Liver (tissue), 9 donors: ENCODE data around the gene RXRB. TPM values are rescaled to one million over a fixed set of nuclear protein-coding genes. Genes with fewer than 3 reads are reported as not detected.
A peak's percentile ranks its signal among the peaks of the same experiment; 100 is the strongest.

ENCODE experiments used
- DNase-seq: peaks from one replicate; pipeline ENCODE4 v3.0.0-alpha.2; 2017; ENCODE audit warnings: low spot score
- H3K27ac ChIP-seq, 2 donors: one replicate each; pipeline ENCODE4 v1.7.0; 2013; ENCODE audit warnings: inconsistent platforms in 2 of 2, low read length in 2 of 2, control low read depth in 1 of 2, low read depth in 1 of 2, mild to moderate bottlenecking in 1 of 2
- H3K27me3 ChIP-seq, 4 donors: one replicate each; pipeline versions ENCODE4 v1.6.1 to v1.7.0; 2013; ENCODE audit warnings: low read length in 3 of 4, inconsistent platforms in 1 of 4, mild to moderate bottlenecking in 1 of 4, moderate library complexity in 1 of 4; ENCODE audit not compliant: control insufficient read depth in 4 of 4, insufficient read depth in 4 of 4
- H3K36me3 ChIP-seq, 4 donors: one replicate each; pipeline versions ENCODE4 v1.6.1 to v1.7.0; 2013; ENCODE audit warnings: low read length in 3 of 4, mild to moderate bottlenecking in 3 of 4, low read depth in 1 of 4, moderate library complexity in 1 of 4; ENCODE audit not compliant: control insufficient read depth in 4 of 4, insufficient read depth in 3 of 4
- H3K4me1 ChIP-seq, 4 donors: one replicate each; pipeline versions ENCODE4 v1.6.1 to v1.7.0; 2013; ENCODE audit warnings: low read length in 3 of 4, mild to moderate bottlenecking in 3 of 4, moderate library complexity in 1 of 4; ENCODE audit not compliant: control insufficient read depth in 4 of 4, insufficient read depth in 4 of 4
- H3K4me3 ChIP-seq, 3 donors: one replicate each; pipeline versions ENCODE4 v1.6.1 to v1.7.0; 2013; ENCODE audit warnings: low read length in 3 of 3, control low read depth in 1 of 3, low read depth in 1 of 3, mild to moderate bottlenecking in 1 of 3
- H3K9ac ChIP-seq, 2 donors: one replicate each; pipeline ENCODE4 v1.7.0; 2013; ENCODE audit warnings: low read length in 2 of 2, mild to moderate bottlenecking in 2 of 2, moderate library complexity in 2 of 2, control low read depth in 1 of 2, low read depth in 1 of 2
- H3K9me3 ChIP-seq, 4 donors: one replicate each; pipeline versions ENCODE4 v1.6.1 to v1.7.0; 2013; ENCODE audit warnings: low read length in 3 of 4; ENCODE audit not compliant: control insufficient read depth in 4 of 4
- ATF3 ChIP-seq: IDR thresholded peaks from 2 replicates; pipeline ENCODE4 v1.6.1; 2016; ENCODE audit warnings: antibody characterized with exemption
- EGR1 ChIP-seq, 2 donors: IDR thresholded peaks; 2 replicates each; pipeline ENCODE4 v1.6.1; 2016 to 2018; ENCODE audit warnings: antibody characterized with exemption in 2 of 2, low read depth in 2 of 2
- FOXA1 ChIP-seq: IDR thresholded peaks from 2 replicates; pipeline ENCODE4 v1.6.1; 2016; ENCODE audit warnings: antibody characterized with exemption
- FOXA2 ChIP-seq: IDR thresholded peaks from 2 replicates; pipeline ENCODE4 v1.6.1; 2016; ENCODE audit warnings: antibody characterized with exemption
- GABPA ChIP-seq, 2 donors: IDR thresholded peaks in 1 of 2; conservative IDR thresholded peaks in 1 of 2; 2 replicates each; pipeline ENCODE4 v1.6.1; 2016; ENCODE audit warnings: antibody characterized with exemption in 2 of 2, mild to moderate bottlenecking in 1 of 2, moderate library complexity in 1 of 2
- HNF4A ChIP-seq, 2 donors: conservative IDR thresholded peaks; 2 replicates each; pipeline ENCODE4 v1.6.1; 2016; ENCODE audit warnings: antibody characterized with exemption in 2 of 2, mild to moderate bottlenecking in 2 of 2
- HNF4G ChIP-seq: IDR thresholded peaks from 2 replicates; pipeline ENCODE4 v1.6.1; 2016; ENCODE audit warnings: antibody characterized with exemption
- JUND ChIP-seq, 2 donors: IDR thresholded peaks; 2 replicates each; pipeline ENCODE4 v1.6.1; 2016; ENCODE audit warnings: antibody characterized with exemption in 2 of 2
- NR2F2 ChIP-seq: IDR thresholded peaks from 2 replicates; pipeline ENCODE4 v1.6.1; 2016; ENCODE audit warnings: antibody characterized with exemption
- RAD21 ChIP-seq, 2 donors: IDR thresholded peaks; 2 replicates each; pipeline ENCODE4 v1.6.1; 2016; ENCODE audit warnings: antibody characterized with exemption in 2 of 2, mild to moderate bottlenecking in 2 of 2
- RXRA ChIP-seq, 2 donors: IDR thresholded peaks; 2 replicates each; pipeline ENCODE4 v1.6.1; 2017 to 2018; ENCODE audit warnings: antibody characterized with exemption in 2 of 2, mild to moderate bottlenecking in 1 of 2
- SP1 ChIP-seq: IDR thresholded peaks from 2 replicates; pipeline ENCODE4 v1.6.1; 2018; ENCODE audit warnings: antibody characterized with exemption, mild to moderate bottlenecking
- TAF1 ChIP-seq: conservative IDR thresholded peaks from 2 replicates; pipeline ENCODE4 v1.6.1; 2016; ENCODE audit warnings: antibody characterized with exemption, mild to moderate bottlenecking
- YY1 ChIP-seq: IDR thresholded peaks from 2 replicates; pipeline ENCODE4 v1.6.1; 2016; ENCODE audit warnings: antibody characterized with exemption, mild to moderate bottlenecking
- ZBTB33 ChIP-seq: IDR thresholded peaks from 2 replicates; pipeline ENCODE4 v1.6.1; 2016; ENCODE audit warnings: antibody characterized with exemption
- WGBS: extraction: QIAGEN DNeasy Blood & Tissue Kit; methylation state at CpG from one replicate; pipeline ENCODE4 v1.1.7; 2013; 5-methylcytosine and 5-hydroxymethylcytosine counted together
- polyA plus RNA-seq, 2 donors: library from polyadenylated mRNA; stranded (reverse) in 1 of 2; unstranded in 1 of 2; fragments of 200-250 nt in 1 of 2; fragments of >200 nt in 1 of 2; fragmentation: Nextera tagmentation in 1 of 2; extraction: Ambion mirVana in 1 of 2; gene quantifications; one replicate each; pipeline versions ENCODE4 v1.2.1 to v1.2.3, GENCODE V29; 2013 to 2015
- total RNA-seq, 2 donors: library from RNA; depleted of rRNA; stranded (reverse); fragments of >200 nt; gene quantifications; one replicate each; pipeline ENCODE4 v1.2.3, GENCODE V29; 2014
- TF ChIP-seq, protein P1 (sequence below): fragments of 150-350 bp; IDR thresholded peaks from 2 replicates; pipeline ENCODE4 v1.5.1; 2017; ENCODE audit warnings: improper control_type of control experiment, low read depth, low read length; ENCODE audit not compliant: missing input control
- TF ChIP-seq, protein P2 (sequence below): IDR thresholded peaks from 2 replicates; pipeline ENCODE4 v1.6.1; 2016; ENCODE audit warnings: antibody characterized with exemption
- donor health status: healthy.
- donor health status: healthy.
- donor health status: healthy.
- donor health status: healthy.
- donor health status: healthy.

RXRB gene
- total and polyA plus RNA-seq, 4 donors, result 7.7 to 19.4 (median 11.7) TPM

DNA sequence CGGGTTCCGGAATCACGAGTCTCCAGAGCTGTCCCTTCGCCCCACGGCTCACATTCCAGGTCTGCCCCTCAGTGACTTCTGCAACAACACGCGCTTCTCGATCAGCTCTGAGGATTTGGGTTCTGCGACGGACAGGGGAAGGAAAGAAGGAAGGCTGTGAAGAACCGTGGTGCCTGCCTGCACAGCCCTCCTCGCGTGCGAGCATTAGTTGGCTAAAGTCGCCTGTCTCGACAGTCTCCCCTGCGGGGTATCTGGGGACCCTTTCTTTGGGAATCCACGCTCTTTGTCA is 48.1 kb upstream of the RXRB start:
- WGBS, result under 1% methylated on average over 18 of the region's 18 CpGs
- peak overlapping the region; percentile 92 to 97 for H3K27ac ChIP-seq
- peaks cover 0 to 6% (median 1%) of the 10 kb centered on the region in 4 donors for H3K36me3 ChIP-seq
- DNase-seq, result no peak
- peak overlapping the region; percentile 70 to 86 for H3K9ac ChIP-seq
- H3K27me3 ChIP-seq, result no peaks in the 10 kb centered on the region
- H3K4me3 ChIP-seq, result peak overlapping the region; percentile 3 to 46 (median 42)
- H3K4me1 ChIP-seq, result peaks cover 2 to 29% (median 23%) of the 10 kb centered on the region in 4 donors
- TF ChIP-seq ZBTB33 (no peak), HNF4A (conservative IDR thresholded peaks at IDR 0.05) (no peak), JUND (IDR thresholded peaks at IDR 0.05) (no peak), YY1 (no peak), GABPA (IDR thresholded peaks at IDR 0.05 in 1 of 2, conservative IDR thresholded peaks at IDR 0.05 in 1 of 2) (no peak), SP1 (no peak), HNF4G (no peak), RXRA (IDR thresholded peaks at IDR 0.05) (no peak), RAD21 (IDR thresholded peaks at IDR 0.05) (no peak), FOXA1 (no peak), NR2F2 (no peak), EGR1 (IDR thresholded peaks at IDR 0.05; ENCODE audit: low read depth in 2 of 2) (no peak), ATF3 (no peak), FOXA2 (no peak)
- TF ChIP-seq, protein P1, sequence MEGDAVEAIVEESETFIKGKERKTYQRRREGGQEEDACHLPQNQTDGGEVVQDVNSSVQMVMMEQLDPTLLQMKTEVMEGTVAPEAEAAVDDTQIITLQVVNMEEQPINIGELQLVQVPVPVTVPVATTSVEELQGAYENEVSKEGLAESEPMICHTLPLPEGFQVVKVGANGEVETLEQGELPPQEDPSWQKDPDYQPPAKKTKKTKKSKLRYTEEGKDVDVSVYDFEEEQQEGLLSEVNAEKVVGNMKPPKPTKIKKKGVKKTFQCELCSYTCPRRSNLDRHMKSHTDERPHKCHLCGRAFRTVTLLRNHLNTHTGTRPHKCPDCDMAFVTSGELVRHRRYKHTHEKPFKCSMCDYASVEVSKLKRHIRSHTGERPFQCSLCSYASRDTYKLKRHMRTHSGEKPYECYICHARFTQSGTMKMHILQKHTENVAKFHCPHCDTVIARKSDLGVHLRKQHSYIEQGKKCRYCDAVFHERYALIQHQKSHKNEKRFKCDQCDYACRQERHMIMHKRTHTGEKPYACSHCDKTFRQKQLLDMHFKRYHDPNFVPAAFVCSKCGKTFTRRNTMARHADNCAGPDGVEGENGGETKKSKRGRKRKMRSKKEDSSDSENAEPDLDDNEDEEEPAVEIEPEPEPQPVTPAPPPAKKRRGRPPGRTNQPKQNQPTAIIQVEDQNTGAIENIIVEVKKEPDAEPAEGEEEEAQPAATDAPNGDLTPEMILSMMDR, result no peak
- TF ChIP-seq, protein P2, sequence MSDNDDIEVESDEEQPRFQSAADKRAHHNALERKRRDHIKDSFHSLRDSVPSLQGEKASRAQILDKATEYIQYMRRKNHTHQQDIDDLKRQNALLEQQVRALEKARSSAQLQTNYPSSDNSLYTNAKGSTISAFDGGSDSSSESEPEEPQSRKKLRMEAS, result no peak
- no peaks in the 10 kb centered on the region for H3K9me3 ChIP-seq

DNA sequence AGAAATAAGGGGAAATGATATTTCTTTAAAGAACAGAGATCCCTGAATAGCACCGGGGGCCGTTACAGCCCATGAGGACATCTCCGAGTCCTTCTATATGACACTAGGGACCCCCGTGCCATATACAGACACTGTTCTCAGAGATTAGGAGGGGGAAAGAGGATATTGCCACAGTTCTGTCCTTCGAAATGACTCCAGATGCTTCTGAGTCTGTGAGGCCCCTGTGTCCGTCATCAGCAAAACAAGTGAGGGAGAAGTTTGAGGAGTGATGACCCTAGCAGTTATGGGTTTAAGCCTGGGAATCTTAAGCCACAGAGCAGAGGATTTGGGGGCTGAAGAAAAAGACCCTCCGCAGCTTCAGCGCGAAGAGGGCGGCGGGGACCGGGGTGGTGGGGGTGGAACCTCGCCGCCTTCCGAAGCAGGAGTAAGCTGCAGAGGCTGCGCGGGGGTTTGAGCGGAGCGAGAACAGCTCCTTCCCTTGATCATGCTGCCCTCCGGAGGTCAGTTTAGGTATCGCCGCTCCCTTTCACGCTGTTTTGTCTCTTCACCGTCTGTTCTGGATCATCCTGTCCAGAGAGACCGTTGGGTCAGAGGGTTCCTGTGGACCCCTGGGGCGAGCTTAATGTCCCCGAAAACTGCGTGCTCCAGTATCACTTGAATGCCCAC is 47.6 kb upstream of the RXRB start:
- Histone ChIP-seq H3K9ac (peak overlapping the region; percentile 70 to 86), H3K4me3 (peak overlapping the region; percentile 3 to 46 (median 42)), H3K4me1 (peaks cover 2 to 29% (median 23%) of the 10 kb centered on the region in 4 donors), H3K9me3 (no peaks in the 10 kb centered on the region), H3K27ac (peak overlapping the region; percentile 92 to 97), H3K36me3 (peaks cover 0 to 6% (median 1%) of the 10 kb centered on the region in 4 donors), H3K27me3 (no peaks in the 10 kb centered on the region)
- DNase-seq, result peak; percentile 93
- 7% methylated on average over 28 of the region's 28 CpGs for WGBS
- TF ChIP-seq TAF1 (no peak), RAD21 (IDR thresholded peaks at IDR 0.05) (peak; percentile 92 to 93)
- TF ChIP-seq, protein P1, result peak; percentile 97
